ENCODE measurements around the gene PAGE2.
"Not testable (repeated sequence)": the region's sequence is repeated elsewhere in the genome, so short reads cannot be mapped to it uniquely, and the experiment has no call there.

PAGE2 gene

DNA sequence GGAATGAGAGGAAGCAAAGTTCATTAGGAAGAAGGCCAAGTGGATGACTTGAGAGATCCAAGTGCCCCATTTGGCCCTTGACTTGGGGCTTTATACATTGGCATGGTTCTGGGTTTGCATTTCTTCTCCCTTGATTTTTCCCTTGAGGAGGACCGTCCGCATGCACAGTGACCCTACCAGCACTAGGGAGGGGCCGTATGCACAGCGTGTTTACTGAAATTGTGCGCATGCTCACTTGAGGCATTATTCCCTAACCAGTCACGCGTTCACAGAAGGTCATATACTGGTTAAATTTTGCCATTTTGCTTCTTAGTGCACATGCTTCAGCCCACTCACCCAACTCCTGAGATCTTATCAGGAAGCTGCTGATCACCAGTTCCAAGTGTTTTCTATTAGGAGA lies 35.1 kb downstream of the PAGE2 start:
- DNase-seq, result no peak

- no peak for DNase-seq
Observed at GRCh38 chrX:55127692-55128091, 38.9 kb downstream of the PAGE2 start.

GRCh38 chrX:55129361-55129760 lies 40.5 kb downstream of the PAGE2 start:
- no peak for DNase-seq

DNA sequence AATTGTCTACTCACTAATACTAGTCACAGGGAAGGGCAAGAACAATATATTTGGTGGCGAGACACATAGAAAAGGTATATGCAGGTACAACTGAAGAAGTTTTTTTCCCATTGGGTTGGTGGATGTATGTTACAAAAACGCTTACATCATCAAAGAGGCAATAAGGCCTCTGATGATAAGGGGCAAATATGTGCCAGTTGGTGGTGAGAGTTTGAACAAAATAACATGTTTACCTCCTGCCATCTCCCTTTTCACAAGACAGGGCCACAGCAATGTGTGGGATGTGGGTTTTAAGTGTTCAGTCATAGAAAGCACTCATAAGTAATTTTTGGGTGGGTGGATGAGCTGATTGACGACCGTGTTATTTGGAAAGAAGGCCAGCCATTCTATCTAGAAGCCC lies 41.7 kb downstream of the PAGE2 start:
- DNase-seq, result no peak

GRCh38 chrX:55132416-55132815 lies 43.6 kb downstream of the PAGE2 start:
- no peak for DNase-seq

DNA sequence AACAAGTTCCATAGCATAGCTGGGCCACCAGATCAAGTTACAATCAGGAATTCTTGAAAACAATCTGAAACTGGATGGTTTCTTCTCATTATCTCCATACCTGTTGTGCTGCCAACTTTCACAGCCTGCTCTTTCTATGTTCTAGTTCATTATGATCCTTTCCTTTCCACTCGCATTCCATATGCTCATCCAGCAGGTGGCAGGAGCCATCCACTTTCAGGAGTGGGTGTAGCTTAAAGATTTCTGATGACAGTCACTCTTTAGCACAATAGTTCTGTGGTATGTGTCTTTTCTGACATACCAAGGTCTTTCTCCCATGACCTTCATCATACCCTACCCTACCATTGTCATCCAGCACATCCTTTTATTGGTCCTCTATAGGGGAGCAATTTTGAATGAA lies 46.4 kb downstream of the PAGE2 start:
- DNase-seq, result peak in 17 of 51 donors; percentile 0 to 31 (median 1)

DNA sequence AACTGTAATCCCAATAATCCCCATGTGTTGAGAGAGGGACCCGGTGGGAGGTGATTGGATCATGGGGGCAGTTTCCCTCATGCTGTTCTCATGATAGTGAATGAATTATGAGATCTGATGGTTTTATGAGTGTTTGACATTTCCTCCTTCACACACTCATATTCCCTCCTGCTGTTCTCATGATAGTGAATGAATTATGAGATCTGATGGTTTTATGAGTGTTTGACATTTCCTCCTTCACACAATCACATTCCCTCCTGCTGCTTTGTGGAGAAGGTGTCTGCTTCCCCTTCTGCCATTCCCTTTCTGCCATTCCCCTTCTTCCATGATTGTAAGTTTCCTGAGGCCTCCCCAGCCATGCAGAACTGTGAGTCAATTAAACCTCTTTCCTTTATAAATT lies 52.0 kb downstream of the PAGE2 start:
- not testable (repeated sequence) for DNase-seq
